NK-92 treated with Interleukin-12 subunit alpha and Interleukin-12 subunit beta, amount 100 ng/mL, for 24 hours (cell line): ENCODE data around the gene VTN.

Experiments
- DNase-seq: peaks from one replicate; lab custom pipeline; 2025; lab: John Stamatoyannopoulos, UW

The VTN gene

DNA sequence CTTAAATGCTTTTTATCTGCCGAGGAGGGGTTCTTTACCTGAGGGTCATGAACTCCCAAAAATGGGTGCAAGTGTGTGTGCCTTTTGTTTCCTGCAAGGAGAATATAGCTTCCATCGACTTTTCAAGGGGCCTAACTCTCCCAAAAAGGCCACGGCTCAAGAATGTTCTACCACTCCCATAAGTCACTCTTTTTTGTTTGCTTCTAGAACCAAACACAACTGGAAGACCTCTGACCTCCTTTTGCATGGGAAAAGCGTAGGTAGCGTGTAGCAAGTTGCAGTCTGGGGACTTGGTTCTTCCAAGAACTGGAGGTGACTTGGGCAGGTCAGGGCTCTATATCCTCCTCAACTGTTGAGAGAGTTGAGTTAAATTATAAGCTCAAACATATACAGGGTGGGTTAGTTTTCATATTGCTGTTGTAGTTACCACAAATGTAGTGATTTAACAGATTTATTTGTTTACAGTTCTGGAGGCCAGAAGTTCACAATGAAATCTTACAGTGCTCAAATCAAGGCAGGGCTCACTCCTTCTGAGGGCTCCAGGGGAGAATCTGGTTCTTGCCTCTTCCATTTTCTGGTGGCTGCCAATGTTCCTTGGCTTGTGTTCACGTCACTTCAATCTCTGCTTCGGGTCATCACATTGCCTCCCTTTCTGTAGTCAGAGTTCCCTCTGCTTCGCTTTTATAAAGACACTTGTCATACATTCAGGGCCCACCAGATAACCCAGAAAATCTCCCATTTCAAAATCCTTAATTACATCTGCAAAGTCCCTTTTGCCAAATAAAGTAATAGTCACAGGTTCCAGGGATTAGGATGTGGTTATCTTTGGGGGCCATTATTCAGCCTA is 49.7 kb downstream of the VTN start:
- no peak for DNase-seq

DNA sequence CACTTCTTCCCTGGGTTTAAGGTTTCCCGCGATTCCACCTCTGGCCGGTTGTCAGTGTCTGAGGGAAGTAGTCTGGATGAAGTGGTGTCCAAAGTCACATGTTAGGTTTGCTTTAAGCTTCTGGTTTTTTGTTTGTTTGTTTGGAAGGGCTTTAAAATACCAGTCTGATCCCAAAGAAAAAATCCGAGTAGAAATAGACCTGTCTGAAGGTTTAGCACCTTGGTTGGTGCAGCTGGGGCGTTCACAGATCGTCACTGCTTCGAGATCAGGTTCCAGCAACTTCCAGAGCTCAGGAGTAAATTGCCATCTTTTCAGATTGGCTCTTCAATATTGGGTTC is 50.5 kb downstream of the VTN start:
- DNase-seq, result no peak

GRCh38 chr17:28318759-28319597 is 51.1 kb downstream of the VTN start, which contains the start of gene TMEM97:
Gene TMEM97 (plus strand): TSS chr17:28319200. CDS start chr17:28319240, 40 bp downstream.
- DNase-seq, result peak; percentile 96

DNA sequence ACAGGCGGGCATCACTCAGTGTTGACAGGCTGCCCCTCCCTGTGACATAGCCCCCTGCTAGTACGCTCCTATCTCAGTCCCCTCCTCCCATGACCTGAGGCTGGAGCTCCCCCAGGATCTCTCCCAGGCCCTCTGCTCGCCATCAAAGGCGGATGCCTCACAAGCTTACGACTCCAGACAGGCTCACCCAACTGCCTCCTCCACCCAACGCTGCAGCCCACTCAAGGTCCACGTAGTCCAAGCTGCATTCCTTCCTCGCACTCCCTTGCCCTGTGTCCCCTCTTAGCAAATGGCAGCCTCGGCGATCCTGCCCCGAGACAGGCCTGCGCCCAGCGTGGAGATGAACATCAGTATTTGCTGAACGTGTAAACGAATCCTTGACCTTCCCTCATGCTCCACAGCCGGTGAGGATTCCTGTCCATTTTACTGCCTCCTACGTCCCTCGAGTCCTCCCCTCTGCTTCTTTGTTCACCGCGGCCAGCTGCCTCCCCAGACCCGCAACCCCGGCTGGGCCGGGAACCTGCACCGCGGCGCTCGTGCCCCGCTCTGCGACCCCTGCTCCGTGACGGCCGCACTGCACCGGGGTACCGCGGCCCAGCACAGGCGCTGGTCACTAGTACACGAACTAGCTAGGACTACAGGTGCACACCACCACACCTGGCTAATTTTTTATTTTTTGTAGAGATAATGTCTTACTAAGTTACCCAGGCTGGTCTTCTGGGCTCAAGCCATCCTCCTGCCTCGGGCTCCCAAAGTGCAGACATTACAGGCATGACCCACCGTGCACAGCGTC is 51.9 kb downstream of the VTN start:
- no peak for DNase-seq
